Measurements from ENCODE around the gene KRT80. TPM values are rescaled to one million over a fixed set of nuclear protein-coding genes. Genes with fewer than 3 reads are reported as not detected.

Gene KRT80
- polyA plus RNA-seq, 2 of the 4 experiments (the other 2 are of a cell fraction), result 38.3 to 63.1 TPM

DNA sequence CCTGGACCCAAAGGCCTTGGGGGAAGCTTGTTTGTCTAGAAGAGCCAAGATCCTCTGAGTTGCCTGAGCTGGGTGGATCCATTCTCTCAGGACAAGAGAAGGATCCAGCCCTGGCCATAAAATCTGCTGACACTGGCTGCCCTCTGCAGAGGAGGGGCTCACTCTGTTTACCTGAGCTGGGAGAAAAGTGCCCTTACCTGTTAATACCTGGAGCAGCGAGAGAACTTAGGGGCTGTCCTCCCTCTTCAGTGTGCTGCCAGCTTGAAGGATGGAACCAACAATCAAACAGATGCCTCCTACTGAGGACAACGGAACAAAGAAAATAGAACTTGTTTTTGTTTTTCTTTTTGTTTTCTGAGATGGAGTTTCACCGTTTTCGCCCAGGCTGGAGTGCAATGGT, 33.9 kb upstream of the KRT80 start:
- H3K4me1 ChIP-seq, result peaks cover 65% of the 10 kb centered on the region
- ChIA-PET POLR2A (interaction anchor here (0.6 to 1.0 kb wide), 4 partner anchors 12 to 53 kb away, joined by 3 to 5 read pairs (median 3); no protein-coding TSS in a partner anchor), CTCF (interaction anchor here (0.6 to 9.7 kb wide), 13 partner anchors 10 to 743 kb away, joined by 3 to 182 read pairs (median 4); partner anchors contain the start of genes KRT7 and KRT80)
- no peak overlapping the region for H3K4me3 ChIP-seq
- FAIRE-seq (no peak), DNase-seq (ENCODE audit: low read depth in 1 of 2, low spot score in 1 of 2) (no peak), ATAC-seq (no peak)
- 94% methylated on average over 4 of the region's 4 CpGs for WGBS (ENCODE audit: missing lambda C conversion rate)
- TF ChIP-seq, protein P1, sequence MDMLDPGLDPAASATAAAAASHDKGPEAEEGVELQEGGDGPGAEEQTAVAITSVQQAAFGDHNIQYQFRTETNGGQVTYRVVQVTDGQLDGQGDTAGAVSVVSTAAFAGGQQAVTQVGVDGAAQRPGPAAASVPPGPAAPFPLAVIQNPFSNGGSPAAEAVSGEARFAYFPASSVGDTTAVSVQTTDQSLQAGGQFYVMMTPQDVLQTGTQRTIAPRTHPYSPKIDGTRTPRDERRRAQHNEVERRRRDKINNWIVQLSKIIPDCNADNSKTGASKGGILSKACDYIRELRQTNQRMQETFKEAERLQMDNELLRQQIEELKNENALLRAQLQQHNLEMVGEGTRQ (IDR thresholded peaks at IDR 0.05), result no peak
- TF ChIP-seq RAD21 (conservative IDR thresholded peaks at IDR 0.05 in 1 of 2, IDR thresholded peaks at IDR 0.05 in 1 of 2), result no peak
- TF ChIP-seq, protein P2, sequence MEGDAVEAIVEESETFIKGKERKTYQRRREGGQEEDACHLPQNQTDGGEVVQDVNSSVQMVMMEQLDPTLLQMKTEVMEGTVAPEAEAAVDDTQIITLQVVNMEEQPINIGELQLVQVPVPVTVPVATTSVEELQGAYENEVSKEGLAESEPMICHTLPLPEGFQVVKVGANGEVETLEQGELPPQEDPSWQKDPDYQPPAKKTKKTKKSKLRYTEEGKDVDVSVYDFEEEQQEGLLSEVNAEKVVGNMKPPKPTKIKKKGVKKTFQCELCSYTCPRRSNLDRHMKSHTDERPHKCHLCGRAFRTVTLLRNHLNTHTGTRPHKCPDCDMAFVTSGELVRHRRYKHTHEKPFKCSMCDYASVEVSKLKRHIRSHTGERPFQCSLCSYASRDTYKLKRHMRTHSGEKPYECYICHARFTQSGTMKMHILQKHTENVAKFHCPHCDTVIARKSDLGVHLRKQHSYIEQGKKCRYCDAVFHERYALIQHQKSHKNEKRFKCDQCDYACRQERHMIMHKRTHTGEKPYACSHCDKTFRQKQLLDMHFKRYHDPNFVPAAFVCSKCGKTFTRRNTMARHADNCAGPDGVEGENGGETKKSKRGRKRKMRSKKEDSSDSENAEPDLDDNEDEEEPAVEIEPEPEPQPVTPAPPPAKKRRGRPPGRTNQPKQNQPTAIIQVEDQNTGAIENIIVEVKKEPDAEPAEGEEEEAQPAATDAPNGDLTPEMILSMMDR (IDR thresholded peaks at IDR 0.05), result no peak
- TF ChIP-seq POLR2A (IDR thresholded peaks at IDR 0.05; ENCODE audit: low read length), result no peak
- TF ChIP-seq PBX3 (IDR thresholded peaks at IDR 0.05), result no peak
- no peak for TF ChIP-seq ELK1 (IDR thresholded peaks at IDR 0.05; ENCODE audit: low read depth, low read length)
- TF ChIP-seq FOSL2 (IDR thresholded peaks at IDR 0.05), result no peak
- TF ChIP-seq FOSL2 (CRISPR knock-in tag; IDR thresholded peaks at IDR 0.05), result no peak
- no peak for TF ChIP-seq ZSCAN20 (CRISPR knock-in tag; IDR thresholded peaks at IDR 0.05)
- TF ChIP-seq NPAS2 (CRISPR knock-in tag; IDR thresholded peaks at IDR 0.05; ENCODE audit: borderline replicate concordance), result no peak
- no peak for TF ChIP-seq ESRRA (IDR thresholded peaks at IDR 0.05; ENCODE audit: borderline replicate concordance, low read length)
- TF ChIP-seq HDAC2 (IDR thresholded peaks at IDR 0.05), result no peak
- TF ChIP-seq SREBF2 (IDR thresholded peaks at IDR 0.05), result no peak
- no peak for TF ChIP-seq HOXA7 (CRISPR knock-in tag; IDR thresholded peaks at IDR 0.05)
- no peak for TF ChIP-seq RNF2 (IDR thresholded peaks at IDR 0.05; ENCODE audit: borderline replicate concordance, low read depth)
- no peak for TF ChIP-seq RARB (CRISPR knock-in tag; IDR thresholded peaks at IDR 0.05)
- no peak for TF ChIP-seq TFCP2L1 (CRISPR knock-in tag; IDR thresholded peaks at IDR 0.05)
- no peak for TF ChIP-seq HMGXB4 (CRISPR knock-in tag; IDR thresholded peaks at IDR 0.05; ENCODE audit: borderline replicate concordance)
- no peak for TF ChIP-seq MYC (IDR thresholded peaks at IDR 0.05; ENCODE audit: borderline replicate concordance, low read length)
- H3K27ac ChIP-seq, result peak overlapping the region in 1 of 2 experiments; percentile 77; a peak in 3 of 6 replicates
- no peak overlapping the region for H3K4me2 ChIP-seq
- no peaks in the 10 kb centered on the region for H3K9me3 ChIP-seq

DNA sequence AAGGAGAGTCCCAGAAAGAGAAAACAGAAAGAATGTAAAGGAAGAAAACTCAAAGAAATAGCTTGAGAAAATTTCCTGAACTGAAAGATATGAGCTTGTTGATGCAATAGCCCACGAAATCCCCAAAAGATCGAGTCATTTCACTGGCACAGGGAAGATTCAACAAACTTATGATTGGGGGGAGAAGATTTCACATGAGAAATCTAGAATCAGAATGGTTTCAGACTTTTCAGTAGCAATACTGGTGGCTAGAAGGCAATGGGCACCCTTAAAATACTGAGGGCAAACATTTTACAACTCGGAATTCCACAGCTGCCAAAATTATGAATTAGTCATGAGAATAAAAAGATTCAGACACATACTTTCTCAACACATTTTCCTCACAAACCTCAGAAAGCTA, 32.3 kb upstream of the KRT80 start:
- TF ChIP-seq CEBPB (IDR thresholded peaks at IDR 0.05) (peak in 1 of 2 experiments; percentile 24; a peak in 1 of 4 replicates), POLR2A (IDR thresholded peaks at IDR 0.05; ENCODE audit: low read length) (no peak), PHF8 (IDR thresholded peaks at IDR 0.05; ENCODE audit: borderline replicate concordance, low read depth) (no peak), TP53 (CRISPR knock-in tag; IDR thresholded peaks at IDR 0.05) (no peak), EP300 (IDR thresholded peaks at IDR 0.05) (no peak), POLR2AphosphoS2 (conservative IDR thresholded peaks at IDR 0.05; ENCODE audit: low read length) (no peak), HDAC2 (IDR thresholded peaks at IDR 0.05) (no peak)
- TF ChIP-seq, protein P2 (IDR thresholded peaks at IDR 0.05), result no peak
- ChIA-PET POLR2A (no interaction called here), CTCF (interaction anchor here (0.7 to 9.7 kb wide), 9 partner anchors 12 to 656 kb away, joined by 4 to 182 read pairs (median 7); partner anchors contain the start of gene KRT7)
- 27% methylated on average over 3 of the region's 3 CpGs for WGBS (ENCODE audit: missing lambda C conversion rate)
- Histone ChIP-seq H3K4me3 (no peak overlapping the region), H3K9me3 (no peaks in the 10 kb centered on the region), H3K4me2 (peak overlapping the region; percentile 20; the same call in 2 of the 3 replicates), H3K27ac (peak overlapping the region; percentile 77 to 82), H3K4me1 (peaks cover 61% of the 10 kb centered on the region)
- FAIRE-seq, result no peak
- no peak for ATAC-seq
- DNase-seq (ENCODE audit: low read depth in 1 of 2, low spot score in 1 of 2), result no peak
